ENCODE measurements around the gene SDC1.

The SDC1 gene

DNA sequence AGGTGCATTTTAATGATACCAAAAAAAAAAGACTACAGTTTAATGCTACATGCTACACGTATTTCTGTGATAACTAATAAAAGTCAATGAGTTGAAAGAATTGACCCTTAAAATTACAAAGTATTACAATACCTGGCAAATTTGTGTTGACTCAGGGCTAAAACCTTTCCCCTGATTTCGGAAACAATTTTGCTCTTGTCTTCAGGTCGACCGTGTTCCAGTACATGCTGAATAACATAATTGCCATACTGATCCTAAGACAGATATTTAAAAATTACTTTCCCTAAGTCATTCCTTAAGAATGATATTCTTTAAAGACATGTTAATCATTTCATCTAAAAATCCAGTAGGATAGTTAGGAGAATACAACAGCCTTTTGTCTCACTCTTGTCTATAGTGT, 29.8 kb upstream of the SDC1 start:
- TF ChIP-seq REST (IDR thresholded peaks at IDR 0.05; ENCODE audit: low read depth) (no peak), USF1 (IDR thresholded peaks at IDR 0.05) (no peak), EGR1 (IDR thresholded peaks at IDR 0.05) (no peak), FOXM1 (IDR thresholded peaks at IDR 0.05; ENCODE audit: borderline replicate concordance, low read depth) (no peak), EP300 (IDR thresholded peaks at IDR 0.05; ENCODE audit: borderline replicate concordance) (no peak), CEBPB (IDR thresholded peaks at IDR 0.05) (no peak), YY1 (IDR thresholded peaks at IDR 0.05; ENCODE audit: low read depth) (no peak), TCF12 (IDR thresholded peaks at IDR 0.05; ENCODE audit: low read depth) (no peak), ZBTB7A (IDR thresholded peaks at IDR 0.05; ENCODE audit: low read depth) (no peak), NFIC (IDR thresholded peaks at IDR 0.05) (no peak), TEAD4 (IDR thresholded peaks at IDR 0.05) (no peak), RAD21 (IDR thresholded peaks at IDR 0.05; ENCODE audit: low read depth) (no peak)

DNA sequence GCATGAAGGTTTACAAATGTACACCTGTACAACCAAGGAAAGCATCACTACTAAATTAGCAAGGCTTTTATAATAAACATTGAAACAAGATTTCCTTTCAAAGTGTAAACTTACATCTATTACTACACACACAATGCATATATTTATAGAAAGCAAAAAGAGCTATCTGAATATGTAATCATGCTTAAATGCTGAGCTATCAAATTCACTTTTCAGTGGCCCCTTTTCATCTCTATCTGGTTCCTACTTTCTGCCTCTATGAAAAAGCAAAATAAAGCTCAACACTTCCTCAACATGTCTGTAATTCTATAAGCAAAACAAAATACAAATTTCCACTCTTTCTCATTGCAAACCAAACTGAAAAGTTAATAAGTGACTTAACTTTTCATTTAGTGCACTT, 25.5 kb upstream of the SDC1 start:
- TF ChIP-seq YY1 (IDR thresholded peaks at IDR 0.05; ENCODE audit: low read depth) (no peak), NFIC (IDR thresholded peaks at IDR 0.05) (no peak), TCF12 (IDR thresholded peaks at IDR 0.05; ENCODE audit: low read depth) (no peak), RAD21 (IDR thresholded peaks at IDR 0.05; ENCODE audit: low read depth) (no peak), TEAD4 (IDR thresholded peaks at IDR 0.05) (no peak), USF1 (IDR thresholded peaks at IDR 0.05) (no peak), CEBPB (IDR thresholded peaks at IDR 0.05) (no peak), REST (IDR thresholded peaks at IDR 0.05; ENCODE audit: low read depth) (no peak), EGR1 (IDR thresholded peaks at IDR 0.05) (no peak), FOXM1 (IDR thresholded peaks at IDR 0.05; ENCODE audit: borderline replicate concordance, low read depth) (no peak), ZBTB7A (IDR thresholded peaks at IDR 0.05; ENCODE audit: low read depth) (no peak)
- TF ChIP-seq, protein P1, sequence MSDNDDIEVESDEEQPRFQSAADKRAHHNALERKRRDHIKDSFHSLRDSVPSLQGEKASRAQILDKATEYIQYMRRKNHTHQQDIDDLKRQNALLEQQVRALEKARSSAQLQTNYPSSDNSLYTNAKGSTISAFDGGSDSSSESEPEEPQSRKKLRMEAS (IDR thresholded peaks at IDR 0.05) = no peak

- TF ChIP-seq USF1 (IDR thresholded peaks at IDR 0.05) (no peak), FOXM1 (IDR thresholded peaks at IDR 0.05; ENCODE audit: borderline replicate concordance, low read depth) (no peak), EGR1 (IDR thresholded peaks at IDR 0.05) (no peak), RAD21 (IDR thresholded peaks at IDR 0.05; ENCODE audit: low read depth) (no peak), TCF12 (IDR thresholded peaks at IDR 0.05; ENCODE audit: low read depth) (no peak), YY1 (IDR thresholded peaks at IDR 0.05; ENCODE audit: low read depth) (no peak)
- TF ChIP-seq, protein P1 (IDR thresholded peaks at IDR 0.05) = no peak
Measured at GRCh38 chr2:20249170-20249569, 24.2 kb upstream of the SDC1 start.

DNA sequence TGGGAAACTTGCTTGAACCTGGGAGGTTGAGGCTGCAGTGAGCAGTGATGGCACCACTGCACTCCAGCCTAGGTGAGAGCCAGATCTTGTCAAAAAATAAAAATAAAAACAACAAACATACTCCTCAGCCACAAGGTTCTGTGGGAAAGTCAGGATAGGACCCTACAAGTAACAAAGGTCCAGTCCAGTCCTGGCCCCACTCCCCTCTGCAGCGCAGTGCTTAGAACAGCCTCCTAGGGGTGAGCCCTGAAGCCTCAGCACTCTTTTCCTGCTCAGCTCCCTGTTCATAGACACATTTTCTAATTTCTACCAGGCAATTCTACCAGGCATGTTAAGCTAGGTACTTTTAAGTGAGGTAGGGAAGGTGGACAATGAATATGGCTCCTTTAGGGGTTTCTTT, 22.2 kb upstream of the SDC1 start:
- TF ChIP-seq ZBTB7A (IDR thresholded peaks at IDR 0.05; ENCODE audit: low read depth) (no peak), TCF12 (IDR thresholded peaks at IDR 0.05; ENCODE audit: low read depth) (no peak), TAF1 (IDR thresholded peaks at IDR 0.05; ENCODE audit: low read depth) (no peak), REST (IDR thresholded peaks at IDR 0.05; ENCODE audit: low read depth) (no peak)
- TF ChIP-seq, protein P1 (IDR thresholded peaks at IDR 0.05) = no peak
